Measurements from ENCODE around the gene CPNE7.

DNA sequence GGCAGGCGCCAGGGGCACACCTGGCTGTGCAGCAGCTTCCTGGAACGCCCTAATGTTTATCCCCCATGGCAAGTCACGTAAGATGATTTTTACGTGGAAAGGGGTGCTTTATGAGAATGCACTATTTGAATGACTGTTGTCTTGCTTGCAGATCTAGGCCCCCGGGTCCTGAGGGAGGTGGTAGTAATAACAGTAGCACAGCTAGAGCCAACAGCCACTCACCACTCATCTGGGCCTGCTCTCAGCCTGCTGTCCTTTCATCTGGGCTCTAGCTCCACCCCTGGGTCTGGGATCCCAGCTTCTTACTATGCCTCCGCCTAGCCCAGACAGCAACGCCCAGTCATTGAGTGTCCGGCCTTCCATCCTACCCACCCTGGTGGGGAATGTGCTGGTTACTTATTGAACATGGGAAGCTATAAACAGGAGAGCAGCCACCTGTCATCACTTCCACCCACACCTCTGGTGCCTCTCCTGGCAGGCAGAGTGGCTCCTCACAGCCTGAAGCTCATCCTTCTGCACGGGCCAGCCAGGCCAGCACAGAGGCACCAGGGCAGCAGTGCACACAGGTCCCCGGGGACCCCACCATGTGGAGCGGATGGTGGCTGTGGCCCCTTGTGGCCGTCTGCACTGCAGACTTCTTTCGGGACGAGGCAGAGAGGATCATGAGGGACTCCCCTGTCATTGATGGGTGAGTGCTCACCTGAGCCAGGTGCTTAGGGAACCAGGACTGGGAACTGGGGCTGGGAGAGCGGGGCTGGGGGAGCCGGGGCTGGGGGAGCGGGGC lies 54.5 kb downstream of the CPNE7 start:
- TF ChIP-seq EP300 (IDR thresholded peaks at IDR 0.05; ENCODE audit: borderline replicate concordance in 1 of 2, control insufficient read depth in 1 of 2, low read depth in 2 of 2, low read length in 2 of 2) (no peak), BRCA1 (IDR thresholded peaks at IDR 0.05; ENCODE audit: low read depth, low read length) (no peak), JUNB (IDR thresholded peaks at IDR 0.05) (peak; percentile 12; the same call in 1 of the 2 replicates), CBX3 (IDR thresholded peaks at IDR 0.05; ENCODE audit: borderline replicate concordance, low read depth) (no peak), CEBPB (IDR thresholded peaks at IDR 0.05; ENCODE audit: borderline replicate concordance in 1 of 2, low read depth in 2 of 2, low read length in 2 of 2) (no peak)
- TF ChIP-seq, protein P1, sequence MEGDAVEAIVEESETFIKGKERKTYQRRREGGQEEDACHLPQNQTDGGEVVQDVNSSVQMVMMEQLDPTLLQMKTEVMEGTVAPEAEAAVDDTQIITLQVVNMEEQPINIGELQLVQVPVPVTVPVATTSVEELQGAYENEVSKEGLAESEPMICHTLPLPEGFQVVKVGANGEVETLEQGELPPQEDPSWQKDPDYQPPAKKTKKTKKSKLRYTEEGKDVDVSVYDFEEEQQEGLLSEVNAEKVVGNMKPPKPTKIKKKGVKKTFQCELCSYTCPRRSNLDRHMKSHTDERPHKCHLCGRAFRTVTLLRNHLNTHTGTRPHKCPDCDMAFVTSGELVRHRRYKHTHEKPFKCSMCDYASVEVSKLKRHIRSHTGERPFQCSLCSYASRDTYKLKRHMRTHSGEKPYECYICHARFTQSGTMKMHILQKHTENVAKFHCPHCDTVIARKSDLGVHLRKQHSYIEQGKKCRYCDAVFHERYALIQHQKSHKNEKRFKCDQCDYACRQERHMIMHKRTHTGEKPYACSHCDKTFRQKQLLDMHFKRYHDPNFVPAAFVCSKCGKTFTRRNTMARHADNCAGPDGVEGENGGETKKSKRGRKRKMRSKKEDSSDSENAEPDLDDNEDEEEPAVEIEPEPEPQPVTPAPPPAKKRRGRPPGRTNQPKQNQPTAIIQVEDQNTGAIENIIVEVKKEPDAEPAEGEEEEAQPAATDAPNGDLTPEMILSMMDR (IDR thresholded peaks at IDR 0.05 in 2 of 3, conservative IDR thresholded peaks at IDR 0.05 in 1 of 3; ENCODE audit: control insufficient read depth in 2 of 3, extremely low read depth in 1 of 3, insufficient read depth in 1 of 3, low read depth in 3 of 3, low read length in 3 of 3) = no peak

All from GM12878 (cell line).